Neutrophil (primary cell): ENCODE results near the gene PLPPR1.

Experiments used
- H3K27ac ChIP-seq: fragments of 200-600 bp; sonication (generic); 2 replicates; pipeline ENCODE4 v1.5.1; 2016; ENCODE audit warnings: mild to moderate bottlenecking, moderate library complexity
- H3K27me3 ChIP-seq: fragments of 200-600 bp; sonication (generic); 2 replicates; pipeline ENCODE4 v1.6.0; 2016; ENCODE audit warnings: mild to moderate bottlenecking
- H3K36me3 ChIP-seq: fragments of 200-600 bp; sonication (generic); 2 replicates; pipeline ENCODE4 v1.5.1; 2017
- H3K4me1 ChIP-seq, 2 experiments: fragments of 200-600 bp in 1 of 2; sonication (generic) in 1 of 2; 1 replicate in 1 of 2; 2 replicates in 1 of 2; pipeline versions ENCODE4 v1.5.1 to v1.6.1; 2013 to 2016; ENCODE audit warnings: low read depth in 1 of 2, low read length in 1 of 2, mild to moderate bottlenecking in 1 of 2, moderate library complexity in 1 of 2; ENCODE audit not compliant: control insufficient read depth in 1 of 2, insufficient read depth in 1 of 2
- H3K4me3 ChIP-seq, 2 experiments: fragments of 200-600 bp in 1 of 2; sonication (generic) in 1 of 2; 1 replicate in 1 of 2; 2 replicates in 1 of 2; pipeline ENCODE4 v1.5.1; 2013 to 2016; ENCODE audit warnings: low read depth in 1 of 2, low read length in 1 of 2, mild to moderate bottlenecking in 1 of 2, moderate library complexity in 1 of 2
- H3K9me3 ChIP-seq: fragments of 200-600 bp; sonication (generic); 2 replicates; pipeline ENCODE4 v1.5.1; 2016
- CTCF ChIP-seq: fragments of 200-600 bp; sonication (generic); IDR thresholded peaks from 2 replicates; pipeline ENCODE4 v1.5.1; 2016; ENCODE audit warnings: antibody characterized with exemption

The PLPPR1 gene

GRCh38 chr9:101050650-101051049 lies 22.1 kb downstream of the PLPPR1 start:
- no peak overlapping the region for H3K27ac ChIP-seq
- H3K4me3 ChIP-seq: no peak overlapping the region
- no peaks in the 10 kb centered on the region for H3K36me3 ChIP-seq
- TF ChIP-seq CTCF: no peak
- H3K4me1 ChIP-seq: no peaks in the 10 kb centered on the region
- H3K9me3 ChIP-seq: no peaks in the 10 kb centered on the region
- H3K27me3 ChIP-seq: no peaks in the 10 kb centered on the region

- H3K4me1 ChIP-seq: no peaks in the 10 kb centered on the region
- H3K27me3 ChIP-seq: no peaks in the 10 kb centered on the region
- no peak for TF ChIP-seq CTCF
- no peaks in the 10 kb centered on the region for H3K36me3 ChIP-seq
- no peaks in the 10 kb centered on the region for H3K9me3 ChIP-seq
- H3K4me3 ChIP-seq: no peak overlapping the region
- H3K27ac ChIP-seq: no peak overlapping the region
These were observed 26.1 kb downstream of the PLPPR1 start for GRCh38 chr9:101054657-101055056.

DNA sequence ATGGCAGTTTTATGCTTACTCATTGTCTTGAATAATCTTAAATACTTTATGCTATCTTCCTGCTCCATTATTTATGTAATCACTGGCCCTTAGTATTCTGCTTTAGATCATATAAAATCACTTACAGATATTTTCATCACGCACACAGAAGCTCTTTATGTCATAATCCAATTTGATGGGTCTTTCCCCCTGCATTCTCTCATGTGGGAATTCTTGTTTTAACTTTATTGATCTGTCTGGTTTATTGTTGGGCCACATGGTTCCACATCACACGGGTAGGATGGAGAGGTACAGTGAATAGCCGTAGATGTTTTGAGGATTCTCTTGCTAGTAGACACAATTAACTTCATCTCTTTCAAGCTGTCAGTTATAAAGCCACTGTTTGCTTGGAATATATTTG lies 27.0 kb downstream of the PLPPR1 start:
- H3K27ac ChIP-seq: no peak overlapping the region
- TF ChIP-seq CTCF: no peak

GRCh38 chr9:101062686-101063085 lies 34.2 kb downstream of the PLPPR1 start:
- Histone ChIP-seq H3K36me3 (no peaks in the 10 kb centered on the region), H3K4me3 (no peak overlapping the region), H3K27me3 (no peaks in the 10 kb centered on the region), H3K9me3 (no peaks in the 10 kb centered on the region), H3K4me1 (no peaks in the 10 kb centered on the region), H3K27ac (no peak overlapping the region)
- TF ChIP-seq CTCF: no peak

More for the DNA sequence above, 27.0 kb downstream of the PLPPR1 start:
- H3K4me3 ChIP-seq: no peak overlapping the region
- H3K36me3 ChIP-seq: no peaks in the 10 kb centered on the region
- no peaks in the 10 kb centered on the region for H3K27me3 ChIP-seq
- H3K9me3 ChIP-seq: no peaks in the 10 kb centered on the region
- H3K4me1 ChIP-seq: no peaks in the 10 kb centered on the region

GRCh38 chr9:101063192-101063591 lies 34.7 kb downstream of the PLPPR1 start:
- Histone ChIP-seq H3K9me3 (no peaks in the 10 kb centered on the region), H3K27ac (no peak overlapping the region), H3K36me3 (no peaks in the 10 kb centered on the region), H3K27me3 (no peaks in the 10 kb centered on the region), H3K4me1 (no peaks in the 10 kb centered on the region), H3K4me3 (no peak overlapping the region)
- no peak for TF ChIP-seq CTCF

GRCh38 chr9:101064206-101064605 lies 35.7 kb downstream of the PLPPR1 start:
- no peaks in the 10 kb centered on the region for H3K27me3 ChIP-seq
- H3K9me3 ChIP-seq: no peaks in the 10 kb centered on the region
- no peak for TF ChIP-seq CTCF
- H3K27ac ChIP-seq: no peak overlapping the region
- H3K4me1 ChIP-seq: no peaks in the 10 kb centered on the region
- no peaks in the 10 kb centered on the region for H3K36me3 ChIP-seq
- no peak overlapping the region for H3K4me3 ChIP-seq
